ENCODE data around the gene BCL3.

Gene BCL3

DNA sequence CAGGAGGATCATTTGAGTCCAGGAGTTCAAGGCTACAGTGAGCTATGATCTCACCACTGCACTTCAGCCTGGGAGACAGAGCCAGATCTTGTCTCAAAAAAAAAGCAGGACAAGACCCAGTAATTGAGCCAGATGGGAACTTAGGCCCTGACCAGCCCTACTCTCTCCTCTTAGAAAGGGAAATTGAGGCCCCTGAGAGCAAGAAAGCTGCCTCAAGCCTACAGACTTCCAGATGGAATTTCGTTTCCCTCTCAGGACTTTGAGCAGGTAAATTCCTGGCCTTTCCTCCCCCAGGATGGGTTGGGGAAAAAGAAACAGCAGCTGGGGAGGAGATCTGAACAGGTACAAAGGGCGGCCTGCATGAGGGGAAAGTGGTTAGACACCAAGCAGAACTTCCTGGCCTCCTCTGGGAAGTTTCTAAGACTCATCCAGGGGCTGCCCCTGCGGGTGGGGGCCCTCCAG lies 3.6 kb upstream of the BCL3 start:
- no peak for DNase-seq

DNA sequence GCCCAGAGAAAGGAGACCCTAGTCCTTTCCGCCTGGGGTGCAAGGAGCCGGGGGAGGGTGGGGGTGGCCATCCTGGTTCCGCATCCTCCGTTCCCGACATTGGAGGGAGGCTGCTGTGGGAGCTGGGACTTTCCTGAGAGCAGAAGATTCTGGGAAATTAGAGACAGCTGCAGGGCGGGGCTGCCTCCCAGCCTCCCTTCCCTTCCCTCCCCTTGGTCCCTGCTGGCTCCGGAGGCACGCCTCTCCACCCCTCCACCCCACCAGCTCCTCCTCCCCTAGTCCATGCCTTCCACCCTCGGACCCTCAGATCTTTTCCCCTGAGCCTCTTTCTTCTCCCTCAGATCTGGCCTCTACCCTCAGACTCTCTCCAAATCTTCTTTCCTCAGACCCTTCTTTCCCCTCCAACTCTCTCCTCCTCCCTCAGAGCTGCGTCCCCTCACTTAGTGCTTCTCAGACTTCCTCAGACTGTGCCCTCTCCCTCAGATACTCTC lies 3.1 kb upstream of the BCL3 start:
- DNase-seq: no peak

GRCh38 chr19:44745887-44746600 lies 2.5 kb upstream of the BCL3 start:
- no peak for DNase-seq

DNA sequence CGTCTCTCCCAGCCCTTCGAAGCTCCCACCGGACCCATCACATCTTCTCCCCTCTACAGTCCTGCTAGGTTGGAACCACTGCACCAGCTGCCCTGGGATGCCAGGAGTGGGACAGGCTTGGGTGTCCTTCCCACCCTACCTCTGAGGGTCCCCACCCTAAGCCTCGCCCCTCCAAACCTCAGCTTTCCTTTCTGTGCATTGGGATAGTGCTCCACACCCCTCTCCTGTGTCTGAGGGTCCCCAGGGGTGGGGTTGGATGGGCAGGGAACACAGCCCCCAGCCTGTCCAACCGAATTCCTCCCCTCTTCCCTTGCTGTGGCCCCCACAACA lies 1.9 kb upstream of the BCL3 start:
- no peak for DNase-seq

- DNase-seq: peak; percentile 80
Observed at GRCh38 chr19:44746946-44747738, 1.4 kb upstream of the BCL3 start.

DNA sequence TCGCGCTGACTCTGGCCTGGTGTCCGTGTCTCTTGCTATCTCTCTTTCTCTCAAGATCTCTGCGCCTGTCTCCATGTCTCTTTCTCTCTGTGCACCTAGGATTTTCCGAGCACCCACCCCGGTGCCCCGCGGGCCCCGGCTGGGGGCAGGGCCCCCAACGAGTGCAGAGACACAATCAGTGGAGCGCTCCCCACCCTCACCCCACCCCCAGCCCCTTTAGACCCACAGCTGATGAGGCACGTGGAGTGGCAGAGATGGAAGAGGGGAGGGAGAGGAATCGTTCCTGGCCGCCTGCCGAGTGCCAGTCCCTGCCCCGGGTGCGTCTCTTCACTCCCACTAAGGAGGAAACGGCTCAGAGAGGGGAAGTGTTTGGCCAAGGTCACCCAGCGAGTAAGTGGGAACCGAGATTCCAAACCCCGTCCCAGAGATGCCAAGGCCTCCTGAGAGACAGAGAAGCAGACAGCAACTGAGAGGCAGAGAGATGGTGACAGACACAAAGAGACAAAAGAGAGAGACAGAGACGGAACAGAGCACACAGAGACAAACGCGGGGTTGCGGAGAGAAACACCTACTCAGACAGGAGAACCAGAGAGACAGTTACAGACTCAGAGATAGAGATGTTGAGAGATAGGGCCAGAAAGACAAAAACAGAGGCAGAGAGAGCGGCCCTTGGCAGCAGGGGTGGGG lies 626 bp upstream of the BCL3 start:
- DNase-seq: peak; percentile 74

DNA sequence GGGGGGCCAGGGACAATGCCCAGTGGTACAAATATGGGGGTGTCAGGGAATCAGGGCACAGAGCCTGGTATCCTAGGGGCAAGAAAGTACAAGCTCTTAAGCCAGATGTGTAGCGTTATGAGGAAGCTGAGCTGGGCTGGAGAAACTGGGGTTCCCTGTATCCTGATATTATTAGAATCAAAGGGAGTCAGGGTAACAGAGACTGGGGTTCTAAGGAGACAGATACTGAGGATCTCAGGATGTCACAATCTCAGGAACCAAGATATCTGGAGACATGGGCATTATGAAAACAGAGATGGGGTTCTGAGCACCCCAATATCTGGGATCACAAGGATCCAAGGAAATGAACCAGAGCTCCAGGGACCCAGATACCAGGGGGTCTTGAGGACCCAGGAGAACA lies 784 bp downstream of the BCL3 start:
- no peak for DNase-seq

DNA sequence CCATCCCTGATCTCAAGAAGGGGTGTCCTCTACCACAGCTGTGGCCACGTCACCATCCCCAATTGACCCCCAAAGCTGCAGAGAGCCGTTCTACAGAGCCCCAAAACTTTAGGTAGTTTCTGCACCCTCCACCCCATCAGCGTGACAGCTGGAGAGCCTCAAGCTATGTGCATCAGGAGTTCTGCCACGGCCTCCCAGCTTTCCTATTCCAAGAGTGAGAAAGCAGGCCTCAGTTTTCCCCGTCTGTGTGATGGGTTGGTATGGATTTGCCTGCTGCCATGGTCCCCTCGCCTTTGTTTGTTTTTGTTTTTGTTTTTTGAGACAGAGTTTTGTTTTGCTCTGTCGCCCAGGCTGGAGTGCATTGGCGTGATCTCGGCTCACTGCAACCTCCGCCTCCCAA lies 1.5 kb downstream of the BCL3 start:
- no peak for DNase-seq

- DNase-seq: no peak
Observed at GRCh38 chr19:44752123-44752815, 3.8 kb downstream of the BCL3 start.

- DNase-seq: peak; percentile 97
Observed at GRCh38 chr19:44752816-44753625, 4.5 kb downstream of the BCL3 start.

GRCh38 chr19:44753626-44753931 lies 5.1 kb downstream of the BCL3 start:
- no peak for DNase-seq

DNA sequence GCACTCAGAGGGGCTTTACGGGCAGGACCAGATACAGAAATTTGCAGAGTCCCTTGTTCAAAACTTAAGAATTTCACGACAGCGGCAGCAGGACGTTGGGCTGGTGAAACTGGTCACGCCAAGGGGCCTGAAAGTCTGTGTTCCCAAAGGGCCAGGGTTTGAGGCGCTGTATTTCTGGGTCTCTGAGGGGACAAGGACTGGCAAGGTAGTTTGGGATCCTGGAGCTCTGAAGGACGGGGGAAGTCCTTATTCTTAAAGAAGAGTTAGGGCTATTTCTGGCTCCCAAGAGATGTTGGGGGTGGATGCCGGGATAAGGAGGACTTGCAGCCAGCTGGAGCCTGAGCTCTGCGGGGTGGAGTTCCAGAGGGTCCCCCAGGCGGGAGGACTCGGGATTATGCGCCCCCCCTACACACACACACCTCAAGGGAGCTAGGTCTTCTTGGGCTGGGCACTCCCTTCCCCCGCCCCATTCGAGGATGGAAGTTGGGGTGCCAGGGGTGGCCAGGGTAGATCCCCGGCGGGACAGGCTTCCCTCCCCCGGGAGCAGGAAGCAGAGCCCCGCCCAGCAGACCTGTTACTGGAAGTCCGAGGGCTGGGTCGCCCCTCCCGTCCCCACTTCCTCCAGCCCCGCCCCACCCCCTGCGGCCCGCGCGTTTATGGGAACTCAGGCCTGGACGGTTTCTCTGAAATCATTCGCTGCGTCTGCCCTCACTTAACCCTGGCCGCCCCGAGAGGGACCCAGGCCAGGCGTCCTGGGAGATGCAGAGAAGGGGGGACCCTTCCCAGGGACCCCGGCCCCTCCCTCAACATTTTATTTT lies 5.6 kb downstream of the BCL3 start:
- peak; percentile 81 for DNase-seq

DNA sequence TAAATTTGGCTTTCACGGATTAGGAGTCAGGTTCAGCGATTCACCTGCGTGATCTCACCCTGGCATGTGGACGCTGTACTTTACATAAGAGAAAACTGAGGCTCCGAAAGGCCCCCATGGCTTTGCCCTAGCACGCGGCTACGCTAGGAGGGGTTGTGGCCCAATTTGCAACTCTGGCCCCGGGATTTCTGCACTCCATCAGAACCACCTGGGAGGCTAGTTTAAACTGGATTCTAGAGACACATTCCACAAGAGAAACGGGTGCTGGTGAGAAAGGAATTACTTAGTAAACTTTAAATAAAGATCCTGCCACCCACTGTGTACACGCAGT lies 6.2 kb downstream of the BCL3 start:
- no peak for DNase-seq

GRCh38 chr19:44755219-44755618 lies 6.7 kb downstream of the BCL3 start:
- DNase-seq: no peak

- DNase-seq: no peak
Observed at GRCh38 chr19:44756089-44756562, 7.6 kb downstream of the BCL3 start.

- DNase-seq: no peak
Observed at GRCh38 chr19:44757057-44757734, 8.7 kb downstream of the BCL3 start.

DNA sequence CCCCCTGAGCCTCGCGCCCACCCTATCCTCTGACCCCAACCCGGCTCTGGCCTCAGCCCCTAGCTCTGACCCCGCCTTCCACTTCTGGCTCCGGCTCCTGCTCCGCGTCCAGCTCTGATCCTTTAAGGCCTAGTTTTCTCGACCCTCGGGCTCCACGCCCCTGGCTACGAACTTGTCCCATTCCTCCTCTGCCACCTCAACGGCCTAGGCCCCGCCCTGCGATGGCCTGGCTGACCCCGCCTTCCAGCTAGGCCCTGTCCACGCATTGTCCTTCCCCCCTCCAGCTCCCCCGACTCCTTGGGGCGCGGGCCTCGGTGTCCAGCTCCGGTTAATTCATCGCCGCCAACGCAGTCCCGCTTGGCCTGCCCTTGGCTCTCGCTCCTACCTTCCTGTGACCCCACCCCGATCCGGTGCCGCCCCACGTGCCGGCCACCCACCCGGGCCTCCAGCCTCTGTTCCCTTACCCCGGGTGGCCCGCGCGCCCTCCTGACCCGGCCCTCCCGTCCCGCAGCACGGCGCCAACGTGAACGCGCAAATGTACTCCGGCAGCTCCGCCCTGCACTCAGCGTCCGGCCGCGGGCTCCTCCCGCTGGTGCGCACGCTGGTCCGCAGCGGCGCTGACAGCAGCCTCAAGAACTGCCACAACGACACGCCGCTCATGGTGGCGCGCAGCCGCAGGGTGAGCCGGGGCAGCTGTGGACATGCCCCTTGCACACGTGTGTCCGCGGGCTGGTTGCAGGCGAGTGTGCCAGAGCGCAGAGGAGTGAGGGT lies 9.4 kb downstream of the BCL3 start:
- DNase-seq: no peak

GRCh38 chr19:44758596-44758995 lies 10.1 kb downstream of the BCL3 start:
- no peak for DNase-seq

- no peak for DNase-seq
Observed at GRCh38 chr19:44759083-44759804, 10.7 kb downstream of the BCL3 start.

All from MV-4-11 (cell line).